CD4-positive, CD25-positive, alpha-beta regulatory T cell (primary cell): ENCODE results near the gene INTU. TPM values are rescaled to one million over a fixed set of nuclear protein-coding genes. Genes with fewer than 3 reads are reported as not detected.
"Not testable (repeated sequence)": the region's sequence is repeated elsewhere in the genome, so short reads cannot be mapped to it uniquely, and the experiment has no call there.

Source experiments
- ATAC-seq, 2 donors: fragments of 150-1000 bp; cut with Tn5 transposase; one replicate each; pipeline ENCODE4 v1.10.0; 2021; ENCODE audit warnings: low read depth in 2 of 2, moderate number of reproducible peaks in 2 of 2, moderate library complexity in 1 of 2
- DNase-seq, 3 donors: peaks; one replicate each; pipeline versions ENCODE4 v3.0.0 to v3.0.0-alpha.2; 2012 to 2022; ENCODE audit warnings: mixed read lengths in 1 of 3
- H3K27ac ChIP-seq: one replicate; pipeline ENCODE4 v1.7.0; 2013; ENCODE audit warnings: mild to moderate bottlenecking, low read length; ENCODE audit not compliant: insufficient read depth, poor library complexity, severe bottlenecking
- H3K27me3 ChIP-seq: one replicate; pipeline ENCODE4 v1.7.0; 2013; ENCODE audit warnings: low read length; ENCODE audit not compliant: control insufficient read depth, insufficient read depth
- H3K36me3 ChIP-seq: one replicate; pipeline ENCODE4 v1.7.0; 2013; ENCODE audit warnings: mild to moderate bottlenecking, low read length, moderate library complexity; ENCODE audit not compliant: control insufficient read depth, insufficient read depth
- H3K4me1 ChIP-seq: 2 replicates; pipeline ENCODE4 v1.7.0; 2013; ENCODE audit warnings: mild to moderate bottlenecking, low read length; ENCODE audit not compliant: insufficient read depth, control insufficient read depth, poor library complexity, severe bottlenecking
- H3K4me3 ChIP-seq: one replicate; pipeline ENCODE4 v1.7.0; 2013; ENCODE audit warnings: low read depth, mild to moderate bottlenecking, low read length, moderate library complexity
- H3K9me3 ChIP-seq, 2 experiments: 1 replicate in 1 of 2; 2 replicates in 1 of 2; pipeline ENCODE4 v1.7.0; 2013; ENCODE audit warnings: low read length in 2 of 2, mild to moderate bottlenecking in 1 of 2, moderate library complexity in 1 of 2; ENCODE audit not compliant: control insufficient read depth in 2 of 2
- H3K27ac Mint-ChIP-seq, 3 donors: one replicate each; pipeline ENCODE4 v1.8.0; 2020 to 2022; ENCODE audit warnings: mild to moderate bottlenecking in 3 of 3, mixed read lengths in 3 of 3, moderate library complexity in 2 of 3
- H3K27me3 Mint-ChIP-seq: one replicate; pipeline ENCODE4 v1.8.0; 2022; ENCODE audit warnings: mild to moderate bottlenecking, mixed read lengths
- H3K36me3 Mint-ChIP-seq: one replicate; pipeline ENCODE4 v1.8.0; 2020; ENCODE audit warnings: mixed read lengths
- H3K4me1 Mint-ChIP-seq, 4 donors: one replicate each; pipeline ENCODE4 v1.8.0; 2020 to 2022; ENCODE audit warnings: mixed read lengths in 4 of 4, mild to moderate bottlenecking in 1 of 4
- H3K4me3 Mint-ChIP-seq, 4 donors: one replicate each; pipeline ENCODE4 v1.8.0; 2020 to 2022; ENCODE audit warnings: mild to moderate bottlenecking in 4 of 4, mixed read lengths in 4 of 4, moderate library complexity in 3 of 4
- H3K9me3 Mint-ChIP-seq, 7 donors: one replicate each; pipeline ENCODE4 v1.8.0; 2020 to 2022; ENCODE audit warnings: mixed read lengths in 7 of 7, mild to moderate bottlenecking in 3 of 7, moderate library complexity in 2 of 7
- polyA plus RNA-seq, 4 donors: library from polyadenylated mRNA; unstranded; fragments of 300-500 nt; fragmentation: Illumina TruSeq; gene quantifications; one replicate each; pipeline ENCODE4 v1.2.3, GENCODE V29; 2021
- total RNA-seq: library from RNA; stranded (reverse); gene quantifications from one replicate; pipeline ENCODE4 v1.2.3, GENCODE V29; 2022

The INTU gene
- total and polyA plus RNA-seq, 5 donors from 2014 or later, result 0.67 TPM; not detected in 4

DNA sequence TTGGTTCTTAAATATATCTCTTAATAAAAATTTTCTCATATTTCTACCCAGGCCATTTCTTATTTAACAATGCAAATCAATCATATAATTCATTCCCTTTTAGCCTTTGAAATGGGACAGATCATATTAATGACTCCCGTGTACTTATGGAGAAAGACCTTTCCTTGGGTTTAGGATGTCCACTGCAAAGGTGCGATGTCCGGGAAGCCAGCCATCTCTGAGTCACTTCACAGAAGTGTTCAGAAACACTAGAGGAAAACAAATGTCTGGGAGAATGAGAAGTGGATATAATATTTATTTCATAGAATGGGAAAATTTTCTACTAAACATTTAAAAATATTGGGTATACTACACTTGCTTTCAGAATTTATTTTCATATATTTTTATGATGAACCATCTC is 15.3 kb downstream of the INTU start:
- Mint-ChIP-seq H3K9me3 (peaks cover 0 to 4% (median 0%) of the 10 kb centered on the region in 7 donors), H3K4me3 (no peak overlapping the region), H3K27ac (no peak overlapping the region), H3K36me3 (no peaks in the 10 kb centered on the region), H3K27me3 (peaks cover 4% of the 10 kb centered on the region), H3K4me1 (no peaks in the 10 kb centered on the region)
- Histone ChIP-seq H3K36me3 (no peaks in the 10 kb centered on the region), H3K4me1 (no peaks in the 10 kb centered on the region), H3K27ac (no peak overlapping the region), H3K27me3 (no peaks in the 10 kb centered on the region), H3K4me3 (no peak overlapping the region), H3K9me3 (no peaks in the 10 kb centered on the region)
- DNase-seq, result no peak
- no peak for ATAC-seq

DNA sequence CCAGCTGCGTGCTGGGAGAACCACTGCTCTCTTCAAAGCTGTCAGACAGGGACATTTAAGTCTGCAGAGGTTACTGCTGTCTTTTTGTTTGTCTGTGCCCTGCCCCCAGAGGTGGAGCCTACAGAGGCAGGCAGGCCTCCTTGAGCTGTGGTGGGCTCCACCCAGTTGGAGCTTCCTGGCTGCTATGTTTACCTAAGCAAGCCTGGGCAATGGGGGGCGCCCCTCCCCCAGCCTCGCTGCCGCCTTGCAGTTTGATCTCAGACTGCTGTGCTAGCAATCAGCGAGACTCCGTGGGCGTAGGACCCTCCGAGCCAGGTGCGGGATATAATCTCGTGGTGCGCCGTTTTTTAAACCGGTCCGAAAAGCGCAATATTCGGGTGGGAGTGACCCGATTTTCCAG is 22.8 kb downstream of the INTU start:
- not testable (repeated sequence) for H3K27ac Mint-ChIP-seq

DNA sequence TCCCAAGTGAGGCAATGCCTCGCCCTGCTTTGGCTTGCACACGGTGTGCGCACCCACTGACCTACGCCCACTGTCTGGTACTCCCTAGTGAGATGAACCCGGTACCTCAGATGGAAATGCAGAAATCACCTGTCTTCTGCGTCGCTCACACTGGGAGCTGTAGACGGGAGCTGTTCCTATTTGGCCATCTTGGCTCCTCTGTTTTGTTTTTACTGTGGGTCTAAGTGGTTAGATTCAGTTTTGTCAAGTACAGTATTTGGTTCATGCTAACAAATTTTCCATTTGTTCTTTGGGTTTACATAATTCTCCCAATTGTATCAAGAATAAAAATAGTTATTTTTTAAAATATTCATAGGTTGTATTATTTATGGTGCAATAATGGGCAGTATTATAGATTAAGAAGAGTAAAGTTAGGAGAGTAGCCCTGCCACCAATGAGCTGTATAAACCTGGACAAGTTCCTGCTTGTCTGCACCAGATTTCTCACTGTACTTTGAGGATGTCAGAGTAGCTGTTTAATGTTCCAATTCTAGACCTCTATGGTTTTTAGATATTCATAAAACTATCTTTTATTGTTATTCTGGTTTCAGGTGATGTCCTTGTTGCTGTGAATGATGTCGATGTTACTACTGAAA is 23.4 kb downstream of the INTU start:
- H3K36me3 Mint-ChIP-seq, result no peaks in the 10 kb centered on the region
- Histone ChIP-seq H3K36me3 (no peaks in the 10 kb centered on the region), H3K27me3 (peaks cover 3% of the 10 kb centered on the region), H3K4me1 (no peaks in the 10 kb centered on the region), H3K27ac (no peak overlapping the region), H3K4me3 (no peak overlapping the region), H3K9me3 (no peaks in the 10 kb centered on the region)
- ATAC-seq (no peak), DNase-seq (no peak)
- H3K4me3 Mint-ChIP-seq, result no peak overlapping the region
- no peak overlapping the region for H3K27ac Mint-ChIP-seq
- H3K27me3 Mint-ChIP-seq, result no peaks in the 10 kb centered on the region
- no peaks in the 10 kb centered on the region for H3K4me1 Mint-ChIP-seq
- peaks cover 0 to 5% (median 0%) of the 10 kb centered on the region in 7 donors for H3K9me3 Mint-ChIP-seq

More for the DNA sequence above, 22.8 kb downstream of the INTU start:
- not testable (repeated sequence) for H3K36me3 ChIP-seq, H3K36me3 Mint-ChIP-seq, H3K9me3 ChIP-seq, H3K4me1 Mint-ChIP-seq, H3K27me3 Mint-ChIP-seq, H3K4me3 ChIP-seq, H3K4me3 Mint-ChIP-seq, H3K9me3 Mint-ChIP-seq, H3K27me3 ChIP-seq, DNase-seq, H3K27ac ChIP-seq, ATAC-seq, H3K4me1 ChIP-seq

DNA sequence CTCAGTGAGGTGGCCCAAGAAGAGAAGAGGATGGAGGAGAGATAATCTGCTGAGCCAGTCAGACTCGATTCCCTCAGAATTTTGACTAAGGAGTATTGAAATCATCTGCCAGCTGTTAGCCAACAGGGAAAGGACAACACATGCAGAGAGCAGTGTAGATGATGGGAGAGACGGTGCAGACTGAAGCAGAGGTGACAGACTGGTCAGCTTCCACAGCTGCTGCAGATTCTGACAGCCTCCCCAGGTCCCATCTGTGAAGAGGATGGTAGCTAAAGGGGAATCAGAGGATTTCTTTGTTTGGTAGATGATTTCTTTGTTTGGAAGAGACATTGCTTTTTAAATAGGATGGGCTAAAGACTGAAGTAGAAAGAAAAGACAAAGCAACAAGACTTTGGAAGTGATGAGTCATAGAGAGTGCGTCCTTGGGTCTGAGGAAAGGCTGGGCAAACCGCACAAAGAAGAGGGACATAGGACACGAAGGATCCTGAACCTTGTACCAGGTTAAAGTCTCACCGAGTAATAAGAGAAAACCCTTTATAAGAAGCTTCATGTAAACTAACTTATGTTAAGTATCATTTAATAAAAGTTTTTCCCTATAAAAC is 27.6 kb downstream of the INTU start:
- Histone ChIP-seq H3K27me3 (peaks cover 3% of the 10 kb centered on the region), H3K27ac (no peak overlapping the region), H3K9me3 (no peaks in the 10 kb centered on the region), H3K4me1 (no peaks in the 10 kb centered on the region), H3K4me3 (no peak overlapping the region), H3K36me3 (no peaks in the 10 kb centered on the region)
- Mint-ChIP-seq H3K36me3 (no peaks in the 10 kb centered on the region), H3K27ac (no peak overlapping the region), H3K27me3 (peaks cover 4% of the 10 kb centered on the region), H3K9me3 (peaks cover 0 to 5% (median 0%) of the 10 kb centered on the region in 7 donors), H3K4me1 (no peaks in the 10 kb centered on the region), H3K4me3 (no peak overlapping the region)
- DNase-seq (no peak), ATAC-seq (no peak)

DNA sequence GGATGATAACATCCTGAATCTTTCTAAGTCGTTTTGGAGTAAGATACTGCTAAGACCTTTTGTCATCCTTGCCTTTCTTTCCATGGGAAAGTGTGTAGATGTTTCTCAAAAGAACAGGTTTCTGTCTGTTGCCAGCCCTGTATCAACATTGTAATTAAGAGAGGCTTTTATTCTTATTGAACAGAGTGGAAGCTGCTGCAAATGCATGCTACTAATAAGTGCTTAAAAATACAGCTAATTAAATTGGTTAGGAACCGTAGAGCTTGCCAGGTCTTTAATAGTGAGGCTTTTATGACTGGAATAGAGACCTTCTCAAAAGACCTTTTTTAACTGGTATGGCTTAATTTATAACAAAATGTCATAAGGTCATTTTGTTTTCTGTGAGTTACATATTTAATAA is 34.4 kb downstream of the INTU start:
- no peaks in the 10 kb centered on the region for H3K27me3 Mint-ChIP-seq
- no peak overlapping the region for H3K27ac Mint-ChIP-seq
- no peak overlapping the region for H3K4me3 Mint-ChIP-seq
- H3K36me3 Mint-ChIP-seq, result no peaks in the 10 kb centered on the region
- H3K9me3 Mint-ChIP-seq, result peaks cover 0 to 2% (median 0%) of the 10 kb centered on the region in 7 donors
- ATAC-seq (no peak), DNase-seq (no peak)
- Histone ChIP-seq H3K27me3 (no peaks in the 10 kb centered on the region), H3K4me1 (no peaks in the 10 kb centered on the region), H3K27ac (no peak overlapping the region), H3K4me3 (no peak overlapping the region), H3K9me3 (no peaks in the 10 kb centered on the region), H3K36me3 (no peaks in the 10 kb centered on the region)
- no peaks in the 10 kb centered on the region for H3K4me1 Mint-ChIP-seq

DNA sequence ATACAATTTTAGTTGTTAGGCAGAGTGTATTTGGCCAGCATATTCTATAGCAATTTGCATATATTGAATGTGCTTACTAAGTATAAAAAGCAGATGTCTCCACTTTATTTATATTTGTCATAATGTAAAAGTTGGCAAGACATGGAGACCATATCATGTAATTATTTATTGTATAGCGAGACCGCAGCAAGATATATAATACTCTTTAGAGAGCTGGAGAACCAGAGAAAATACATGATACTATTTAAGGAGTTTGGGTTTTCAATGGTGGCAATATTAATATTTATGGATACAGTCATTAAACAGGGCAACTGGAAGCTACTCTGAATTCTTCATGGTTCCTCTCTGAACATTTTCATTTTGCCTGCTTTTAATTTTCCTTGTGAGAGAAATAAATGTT is 35.0 kb downstream of the INTU start:
- H3K4me1 ChIP-seq, result no peaks in the 10 kb centered on the region
- no peak for DNase-seq
- H3K36me3 Mint-ChIP-seq, result no peaks in the 10 kb centered on the region
- H3K4me3 ChIP-seq, result no peak overlapping the region
- H3K4me3 Mint-ChIP-seq, result no peak overlapping the region
- H3K27me3 Mint-ChIP-seq, result no peaks in the 10 kb centered on the region
- no peak for ATAC-seq
- H3K9me3 Mint-ChIP-seq, result peaks cover 0 to 2% (median 0%) of the 10 kb centered on the region in 7 donors
- H3K9me3 ChIP-seq, result no peaks in the 10 kb centered on the region
- H3K27ac ChIP-seq, result no peak overlapping the region
- no peaks in the 10 kb centered on the region for H3K36me3 ChIP-seq
- H3K27ac Mint-ChIP-seq, result no peak overlapping the region
- H3K4me1 Mint-ChIP-seq, result no peaks in the 10 kb centered on the region
- no peaks in the 10 kb centered on the region for H3K27me3 ChIP-seq

DNA sequence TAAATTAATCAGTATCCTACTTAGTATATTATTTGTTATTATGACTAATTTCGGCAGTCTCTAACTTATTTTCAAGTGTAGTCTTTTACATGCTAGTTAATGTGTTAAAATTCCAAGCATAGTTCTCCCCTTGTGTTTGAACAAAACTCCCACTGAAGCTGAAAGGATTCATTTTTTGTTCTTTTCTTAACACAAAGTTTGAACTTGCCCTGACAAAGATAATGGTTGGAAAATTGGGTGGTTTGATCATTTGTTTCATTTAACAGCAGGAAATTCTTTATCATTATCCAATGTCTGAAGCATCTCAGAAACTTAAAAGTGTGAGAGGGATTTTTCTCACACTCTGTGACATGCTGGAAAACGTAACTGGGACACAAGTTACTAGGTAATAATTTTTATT is 36.0 kb downstream of the INTU start:
- Mint-ChIP-seq H3K27ac (no peak overlapping the region), H3K4me3 (no peak overlapping the region), H3K9me3 (peaks cover 0 to 2% (median 0%) of the 10 kb centered on the region in 7 donors), H3K4me1 (no peaks in the 10 kb centered on the region), H3K27me3 (no peaks in the 10 kb centered on the region), H3K36me3 (no peaks in the 10 kb centered on the region)
- ATAC-seq, result no peak
- Histone ChIP-seq H3K4me3 (no peak overlapping the region), H3K27me3 (no peaks in the 10 kb centered on the region), H3K4me1 (no peaks in the 10 kb centered on the region), H3K27ac (no peak overlapping the region), H3K36me3 (no peaks in the 10 kb centered on the region), H3K9me3 (no peaks in the 10 kb centered on the region)
- no peak for DNase-seq

DNA sequence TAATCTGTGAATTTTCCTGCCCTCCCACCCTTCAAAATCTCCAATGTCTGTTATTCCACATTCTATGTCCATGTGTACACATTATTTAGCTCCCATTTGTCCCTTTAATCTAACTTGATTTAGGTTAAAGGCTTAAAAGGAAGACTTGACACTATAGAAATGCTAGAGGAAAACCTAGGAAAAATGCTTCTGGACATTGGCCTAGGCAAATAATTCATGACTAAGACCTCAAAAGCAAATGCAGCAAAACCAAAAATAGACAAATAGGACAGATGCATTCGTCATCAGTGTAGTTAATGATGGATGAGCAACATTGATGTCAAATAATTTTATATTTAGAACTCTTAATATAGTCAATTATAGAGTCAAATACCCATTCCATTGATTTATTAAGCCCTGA is 36.9 kb downstream of the INTU start:
- Mint-ChIP-seq H3K36me3 (no peaks in the 10 kb centered on the region), H3K4me1 (no peaks in the 10 kb centered on the region), H3K9me3 (peaks cover 0 to 2% (median 0%) of the 10 kb centered on the region in 7 donors), H3K27me3 (no peaks in the 10 kb centered on the region), H3K4me3 (no peak overlapping the region), H3K27ac (no peak overlapping the region)
- ATAC-seq, result no peak
- no peaks in the 10 kb centered on the region for H3K9me3 ChIP-seq
- no peak overlapping the region for H3K27ac ChIP-seq
- no peak overlapping the region for H3K4me3 ChIP-seq
- no peak for DNase-seq
- H3K4me1 ChIP-seq, result no peaks in the 10 kb centered on the region
- no peaks in the 10 kb centered on the region for H3K27me3 ChIP-seq
- H3K36me3 ChIP-seq, result no peaks in the 10 kb centered on the region
